K562 (cell line): ENCODE measurements around the gene EDEM1. TPM values are rescaled to one million over a fixed set of nuclear protein-coding genes. Genes with fewer than 3 reads are reported as not detected.

Experiments
- CBX3 ChIP-seq, 2 experiments: IDR thresholded peaks; 1 replicate in 1 of 2; 2 replicates in 1 of 2; pipeline ENCODE4 v1.6.1; 2012; ENCODE audit warnings: inconsistent platforms in 2 of 2, low read length in 2 of 2, borderline replicate concordance in 1 of 2, control low read depth in 1 of 2
- CREB3 ChIP-seq: fragments of 450-650 bp; conservative IDR thresholded peaks from 2 replicates; pipeline ENCODE4 v1.6.1; 2016; ENCODE audit warnings: missing genetic modification characterization, low read depth, mild to moderate bottlenecking, missing compliant biosample characterization, moderate library complexity
- CREB5 ChIP-seq: fragments of 250-450 bp; sonication (Bioruptor Pico); IDR thresholded peaks from 2 replicates; pipeline ENCODE4 v1.5.0; 2020; ENCODE audit warnings: mild to moderate bottlenecking
- GTF3C2 ChIP-seq: IDR thresholded peaks from 3 replicates; pipeline ENCODE4 v1.6.1; 2011; ENCODE audit warnings: borderline replicate concordance, mild to moderate bottlenecking, moderate library complexity; ENCODE audit not compliant: insufficient read length; ENCODE audit errors: extremely low read depth
- MCM2 ChIP-seq: fragments of 450-650 bp; IDR thresholded peaks from 2 replicates; pipeline ENCODE4 v1.6.1; 2017; ENCODE audit warnings: low read depth, mild to moderate bottlenecking
- MECOM ChIP-seq: fragments of 250-450 bp; sonication (Bioruptor Pico); IDR thresholded peaks from 2 replicates; pipeline ENCODE4 v1.8.0; 2022; ENCODE audit warnings: inconsistent platforms
- MTA3 ChIP-seq: fragments of 450-650 bp; formaldehyde crosslinking; IDR thresholded peaks from 2 replicates; pipeline ENCODE4 v1.6.1; 2017; ENCODE audit warnings: mild to moderate bottlenecking, borderline replicate concordance
- SMARCA4 ChIP-seq: fragments of 450-650 bp; IDR thresholded peaks from 2 replicates; pipeline ENCODE4 v1.6.1; 2016
- TEAD1 ChIP-seq, 2 experiments: fragments of 450-650 bp in 1 of 2; sonication (generic) in 1 of 2; formaldehyde crosslinking; IDR thresholded peaks; 2 replicates each; pipeline versions ENCODE4 v1.4.0 to v1.8.0; 2020 to 2022; ENCODE audit warnings: mild to moderate bottlenecking in 2 of 2, missing genetic modification reagents in 1 of 2
- ZNF311 ChIP-seq: fragments of 250-450 bp; sonication (Bioruptor Pico); IDR thresholded peaks from 2 replicates; pipeline ENCODE4 v1.4.0; 2020; ENCODE audit warnings: mild to moderate bottlenecking, moderate library complexity
- ZNF639 ChIP-seq, 2 experiments: fragments of 200-800 bp in 1 of 2; sonication (Bioruptor generic) in 1 of 2; sonication (generic) in 1 of 2; formaldehyde crosslinking in 1 of 2; IDR thresholded peaks in 1 of 2; conservative IDR thresholded peaks in 1 of 2; 2 replicates each; pipeline versions ENCODE4 v1.5.0 to v1.6.1; 2016 to 2020; ENCODE audit warnings: missing compliant biosample characterization in 1 of 2, missing genetic modification characterization in 1 of 2, missing genetic modification reagents in 1 of 2
- polyA plus RNA-seq, 8 experiments: library from polyadenylated mRNA; depleted of rRNA in 4 of 8; stranded (reverse) in 5 of 8; unstranded in 3 of 8; fragments of >200 nt; fragmentation: Nextera tagmentation in 2 of 8; fragmentation: Illumina TruSeq in 1 of 8; extraction: Ambion mirVana in 2 of 8; extraction: Trizol in 1 of 8; gene quantifications; 2 replicates each; pipeline versions ENCODE4 v1.2.1 to v1.2.3, GENCODE V29; 2011 to 2014; ENCODE audit warnings: inconsistent platforms in 1 of 8, missing spikeins in 1 of 8
- total RNA-seq, 7 experiments: library from RNA; depleted of rRNA in 6 of 7; stranded (reverse); fragments of >200 nt in 6 of 7; fragmentation: Illumina TruSeq in 2 of 7; extraction: Trizol in 2 of 7; gene quantifications; 2 replicates each; pipeline versions ENCODE4 v1.2.1 to v1.2.3, GENCODE V29; 2011 to 2021; ENCODE audit warnings: low replicate concordance in 1 of 7

The EDEM1 gene
- total and polyA plus RNA-seq, 9 of the 15 experiments (the other 6 are each of a cell fraction or from before 2014, with no cell fraction given): 6.2 to 36.7 (median 14.3) TPM

- TF ChIP-seq CREB5: no peak
- TF ChIP-seq GTF3C2: no peak
- peak in 1 of 2 experiments; percentile 45; a peak in 1 of 4 replicates for TF ChIP-seq TEAD1 (CRISPR knock-in tag; IDR thresholded peaks at IDR 0.05)
- no peak for TF ChIP-seq MCM2
- no peak for TF ChIP-seq MECOM (CRISPR knock-in tag)
- TF ChIP-seq ZNF639 (CRISPR knock-in tag; conservative IDR thresholded peaks at IDR 0.05 in 1 of 2, IDR thresholded peaks at IDR 0.05 in 1 of 2): no peak
- no peak for TF ChIP-seq ZNF311
- TF ChIP-seq CREB3 (tag): no peak
- TF ChIP-seq CBX3 (IDR thresholded peaks at IDR 0.05; ENCODE audit: borderline replicate concordance in 1 of 2, low read length in 2 of 2): peak in 1 of 2 experiments; percentile 27; a peak in 1 of 3 replicates
- TF ChIP-seq MTA3: 0 out of 2 replicates have a peak, but pooled peaks have one; percentile 12
- TF ChIP-seq SMARCA4: peak; percentile 43; the same call in 1 of the 2 replicates
- TF ChIP-seq, all 486 proteins: peak for 75
Observed at GRCh38 chr3:5188419-5189221, 1.1 kb downstream of the EDEM1 start (continued).
